ENCODE measurements around the gene IKBIP.

Gene IKBIP

GRCh38 chr12:98644712-98645571, at the start of gene IKBIP, which contains the start of gene APAF1:
Gene IKBIP (minus strand): TSS chr12:98644788. CDS start chr12:98644701, 87 bp downstream.
Gene APAF1 (plus strand): TSS chr12:98645290. CDS start chr12:98648360, 3,070 bp downstream.
- H3K4me1 ChIP-seq (ENCODE audit: insufficient read depth, low read length), result peaks cover 3% of the 10 kb centered on the region
- H3K36me3 ChIP-seq (ENCODE audit: insufficient read depth, low read depth, low read length), result peaks cover 17% of the 10 kb centered on the region
- peak within 1 kb of the TSS; percentile 82; the same call in 1 of the 2 replicates for H3K9ac ChIP-seq (ENCODE audit: low read depth, low read length)
- no peaks in the 10 kb centered on the region; the same call in 1 of the 2 replicates for H3K9me3 ChIP-seq (ENCODE audit: insufficient read depth, low read depth, low read length)
- peak within 1 kb of the TSS; percentile 55 for H3K27ac ChIP-seq (ENCODE audit: low read length)
- peaks cover 9% of the 10 kb centered on the region; the same call in 1 of the 2 replicates for H3K27me3 ChIP-seq (ENCODE audit: insufficient read depth, low read length)
- H3K4me3 ChIP-seq (ENCODE audit: low read length), result peak within 1 kb of the TSS; percentile 99

GRCh38 chr12:98691351-98691750, 46.8 kb upstream of the IKBIP start:
- Histone ChIP-seq H3K4me3 (ENCODE audit: low read length) (no peak overlapping the region), H3K27ac (ENCODE audit: low read length) (no peak overlapping the region), H3K9me3 (ENCODE audit: insufficient read depth, low read depth, low read length) (no peaks in the 10 kb centered on the region), H3K36me3 (ENCODE audit: insufficient read depth, low read depth, low read length) (0 out of 2 replicates have a peak, but pooled peaks cover 5% of the 10 kb centered on the region), H3K9ac (ENCODE audit: low read depth, low read length) (no peak overlapping the region), H3K4me1 (ENCODE audit: insufficient read depth, low read length) (peaks cover 10% of the 10 kb centered on the region; the same call in 1 of the 2 replicates), H3K27me3 (ENCODE audit: insufficient read depth, low read length) (no peaks in the 10 kb centered on the region)

GRCh38 chr12:98686603-98687002, 42.0 kb upstream of the IKBIP start:
- no peak overlapping the region for H3K9ac ChIP-seq (ENCODE audit: low read depth, low read length)
- no peak overlapping the region for H3K27ac ChIP-seq (ENCODE audit: low read length)
- no peaks in the 10 kb centered on the region for H3K4me1 ChIP-seq (ENCODE audit: insufficient read depth, low read length)
- no peak overlapping the region for H3K4me3 ChIP-seq (ENCODE audit: low read length)
- no peaks in the 10 kb centered on the region for H3K9me3 ChIP-seq (ENCODE audit: insufficient read depth, low read depth, low read length)
- H3K27me3 ChIP-seq (ENCODE audit: insufficient read depth, low read length), result no peaks in the 10 kb centered on the region
- peaks cover 29% of the 10 kb centered on the region for H3K36me3 ChIP-seq (ENCODE audit: insufficient read depth, low read depth, low read length)

GRCh38 chr12:98684199-98684598, 39.6 kb upstream of the IKBIP start:
- H3K27me3 ChIP-seq (ENCODE audit: insufficient read depth, low read length), result no peaks in the 10 kb centered on the region
- H3K36me3 ChIP-seq (ENCODE audit: insufficient read depth, low read depth, low read length), result peaks cover 45% of the 10 kb centered on the region
- no peak overlapping the region for H3K4me3 ChIP-seq (ENCODE audit: low read length)
- no peaks in the 10 kb centered on the region for H3K4me1 ChIP-seq (ENCODE audit: insufficient read depth, low read length)
- H3K9ac ChIP-seq (ENCODE audit: low read depth, low read length), result no peak overlapping the region
- no peak overlapping the region for H3K27ac ChIP-seq (ENCODE audit: low read length)
- no peaks in the 10 kb centered on the region for H3K9me3 ChIP-seq (ENCODE audit: insufficient read depth, low read depth, low read length)

GRCh38 chr12:98679611-98680005, 35.0 kb upstream of the IKBIP start:
- H3K27me3 ChIP-seq (ENCODE audit: insufficient read depth, low read length), result no peaks in the 10 kb centered on the region
- H3K27ac ChIP-seq (ENCODE audit: low read length), result no peak overlapping the region
- peaks cover 45% of the 10 kb centered on the region for H3K36me3 ChIP-seq (ENCODE audit: insufficient read depth, low read depth, low read length)
- no peaks in the 10 kb centered on the region for H3K4me1 ChIP-seq (ENCODE audit: insufficient read depth, low read length)
- no peaks in the 10 kb centered on the region for H3K9me3 ChIP-seq (ENCODE audit: insufficient read depth, low read depth, low read length)
- H3K4me3 ChIP-seq (ENCODE audit: low read length), result no peak overlapping the region
- no peak overlapping the region for H3K9ac ChIP-seq (ENCODE audit: low read depth, low read length)

GRCh38 chr12:98678946-98679610, 34.5 kb upstream of the IKBIP start:
- Histone ChIP-seq H3K4me3 (ENCODE audit: low read length) (no peak overlapping the region), H3K9ac (ENCODE audit: low read depth, low read length) (no peak overlapping the region), H3K4me1 (ENCODE audit: insufficient read depth, low read length) (no peaks in the 10 kb centered on the region), H3K36me3 (ENCODE audit: insufficient read depth, low read depth, low read length) (peaks cover 42% of the 10 kb centered on the region), H3K27me3 (ENCODE audit: insufficient read depth, low read length) (no peaks in the 10 kb centered on the region), H3K9me3 (ENCODE audit: insufficient read depth, low read depth, low read length) (no peaks in the 10 kb centered on the region), H3K27ac (ENCODE audit: low read length) (no peak overlapping the region)

GRCh38 chr12:98678236-98678945, 33.8 kb upstream of the IKBIP start:
- Histone ChIP-seq H3K4me3 (ENCODE audit: low read length) (no peak overlapping the region), H3K36me3 (ENCODE audit: insufficient read depth, low read depth, low read length) (peaks cover 37% of the 10 kb centered on the region), H3K27ac (ENCODE audit: low read length) (no peak overlapping the region), H3K9me3 (ENCODE audit: insufficient read depth, low read depth, low read length) (no peaks in the 10 kb centered on the region), H3K9ac (ENCODE audit: low read depth, low read length) (no peak overlapping the region), H3K4me1 (ENCODE audit: insufficient read depth, low read length) (no peaks in the 10 kb centered on the region), H3K27me3 (ENCODE audit: insufficient read depth, low read length) (no peaks in the 10 kb centered on the region)

GRCh38 chr12:98674841-98675240, 30.3 kb upstream of the IKBIP start:
- no peak overlapping the region for H3K27ac ChIP-seq (ENCODE audit: low read length)
- H3K4me3 ChIP-seq (ENCODE audit: low read length), result no peak overlapping the region
- H3K36me3 ChIP-seq (ENCODE audit: insufficient read depth, low read depth, low read length), result peaks cover 17% of the 10 kb centered on the region
- H3K4me1 ChIP-seq (ENCODE audit: insufficient read depth, low read length), result no peaks in the 10 kb centered on the region
- H3K27me3 ChIP-seq (ENCODE audit: insufficient read depth, low read length), result no peaks in the 10 kb centered on the region
- no peak overlapping the region for H3K9ac ChIP-seq (ENCODE audit: low read depth, low read length)
- no peaks in the 10 kb centered on the region for H3K9me3 ChIP-seq (ENCODE audit: insufficient read depth, low read depth, low read length)

- Histone ChIP-seq H3K4me1 (ENCODE audit: insufficient read depth, low read length) (no peaks in the 10 kb centered on the region), H3K36me3 (ENCODE audit: insufficient read depth, low read depth, low read length) (peaks cover 6% of the 10 kb centered on the region), H3K27ac (ENCODE audit: low read length) (no peak overlapping the region), H3K9ac (ENCODE audit: low read depth, low read length) (no peak overlapping the region), H3K27me3 (ENCODE audit: insufficient read depth, low read length) (no peaks in the 10 kb centered on the region), H3K4me3 (ENCODE audit: low read length) (no peak overlapping the region), H3K9me3 (ENCODE audit: insufficient read depth, low read depth, low read length) (no peaks in the 10 kb centered on the region)
Observed at GRCh38 chr12:98671459-98671858, 26.9 kb upstream of the IKBIP start.

GRCh38 chr12:98669751-98670150, 25.2 kb upstream of the IKBIP start:
- no peak overlapping the region for H3K9ac ChIP-seq (ENCODE audit: low read depth, low read length)
- H3K9me3 ChIP-seq (ENCODE audit: insufficient read depth, low read depth, low read length), result no peaks in the 10 kb centered on the region
- peaks cover 15% of the 10 kb centered on the region for H3K36me3 ChIP-seq (ENCODE audit: insufficient read depth, low read depth, low read length)
- H3K4me1 ChIP-seq (ENCODE audit: insufficient read depth, low read length), result no peaks in the 10 kb centered on the region
- H3K27me3 ChIP-seq (ENCODE audit: insufficient read depth, low read length), result no peaks in the 10 kb centered on the region
- H3K27ac ChIP-seq (ENCODE audit: low read length), result no peak overlapping the region
- no peak overlapping the region for H3K4me3 ChIP-seq (ENCODE audit: low read length)

- Histone ChIP-seq H3K9me3 (ENCODE audit: insufficient read depth, low read depth, low read length) (no peaks in the 10 kb centered on the region), H3K9ac (ENCODE audit: low read depth, low read length) (no peak overlapping the region), H3K27ac (ENCODE audit: low read length) (no peak overlapping the region), H3K4me3 (ENCODE audit: low read length) (no peak overlapping the region), H3K36me3 (ENCODE audit: insufficient read depth, low read depth, low read length) (peaks cover 42% of the 10 kb centered on the region), H3K27me3 (ENCODE audit: insufficient read depth, low read length) (no peaks in the 10 kb centered on the region), H3K4me1 (ENCODE audit: insufficient read depth, low read length) (no peaks in the 10 kb centered on the region)
Observed at GRCh38 chr12:98660521-98660920, 15.9 kb upstream of the IKBIP start.

All from iPS-20b (cell line).